ENCODE results near the gene CIAO1.

DNA sequence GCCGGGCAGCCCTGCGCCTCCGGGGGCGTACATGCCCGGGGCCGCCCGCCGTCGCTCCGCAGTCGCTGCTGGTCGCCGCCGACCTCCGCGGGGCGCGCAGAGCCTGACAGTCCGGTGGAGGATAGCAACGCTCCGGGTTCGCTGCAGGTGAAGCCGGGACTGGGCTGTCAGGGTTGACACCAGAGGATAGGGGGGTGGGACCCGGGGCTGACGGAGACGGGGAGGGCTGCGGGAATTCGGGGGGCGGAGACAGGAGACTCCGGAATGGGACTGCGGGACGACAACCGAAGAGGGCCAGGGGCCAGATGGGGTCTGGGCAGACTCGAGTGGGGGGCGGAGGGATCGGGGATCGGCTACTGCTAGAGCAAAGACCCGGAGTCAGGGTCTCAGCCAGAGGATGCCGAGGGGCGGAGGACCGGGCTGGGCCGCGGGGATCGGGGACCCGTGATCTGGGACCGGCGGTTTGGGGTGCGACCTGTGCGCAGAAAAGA lies 631 bp upstream of the CIAO1 start:
- TF ChIP-seq ZBTB7A (CRISPR knock-in tag; IDR thresholded peaks at IDR 0.05) = no peak
- TF ChIP-seq, protein P1, sequence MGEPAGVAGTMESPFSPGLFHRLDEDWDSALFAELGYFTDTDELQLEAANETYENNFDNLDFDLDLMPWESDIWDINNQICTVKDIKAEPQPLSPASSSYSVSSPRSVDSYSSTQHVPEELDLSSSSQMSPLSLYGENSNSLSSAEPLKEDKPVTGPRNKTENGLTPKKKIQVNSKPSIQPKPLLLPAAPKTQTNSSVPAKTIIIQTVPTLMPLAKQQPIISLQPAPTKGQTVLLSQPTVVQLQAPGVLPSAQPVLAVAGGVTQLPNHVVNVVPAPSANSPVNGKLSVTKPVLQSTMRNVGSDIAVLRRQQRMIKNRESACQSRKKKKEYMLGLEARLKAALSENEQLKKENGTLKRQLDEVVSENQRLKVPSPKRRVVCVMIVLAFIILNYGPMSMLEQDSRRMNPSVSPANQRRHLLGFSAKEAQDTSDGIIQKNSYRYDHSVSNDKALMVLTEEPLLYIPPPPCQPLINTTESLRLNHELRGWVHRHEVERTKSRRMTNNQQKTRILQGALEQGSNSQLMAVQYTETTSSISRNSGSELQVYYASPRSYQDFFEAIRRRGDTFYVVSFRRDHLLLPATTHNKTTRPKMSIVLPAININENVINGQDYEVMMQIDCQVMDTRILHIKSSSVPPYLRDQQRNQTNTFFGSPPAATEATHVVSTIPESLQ (CRISPR knock-in tag; conservative IDR thresholded peaks at IDR 0.05) = no peak

Data from HepG2 (cell line).